Right cardiac atrium (tissue), 5 donors: Measurements from ENCODE around the gene TAF1C. TPM values are rescaled to one million over a fixed set of nuclear protein-coding genes. Genes with fewer than 3 reads are reported as not detected.
"Not testable (repeated sequence)": the region's sequence is repeated elsewhere in the genome, so short reads cannot be mapped to it uniquely, and the experiment has no call there.

ENCODE experiments used
- ATAC-seq, 2 donors: fragments of 200-7000 bp; cut with Tn5 transposase; one replicate each; pipeline versions ENCODE4 v1.8.0 to v1.9.1; 2020; ENCODE audit warnings: moderate library complexity in 2 of 2, mild to moderate bottlenecking in 1 of 2
- DNase-seq, 3 donors: peaks; one replicate each; pipeline ENCODE4 v3.0.0-alpha.2; 2020
- H3K27ac ChIP-seq: one replicate; pipeline ENCODE4 v1.5.1; 2013; ENCODE audit warnings: mild to moderate bottlenecking, low read length, control low read depth, moderate library complexity
- H3K27me3 ChIP-seq: one replicate; pipeline ENCODE4 v1.6.1; 2013; ENCODE audit not compliant: control insufficient read depth, insufficient read depth
- H3K4me1 ChIP-seq: one replicate; pipeline ENCODE4 v1.6.1; 2013; ENCODE audit warnings: low read length; ENCODE audit not compliant: control insufficient read depth, insufficient read depth
- H3K4me3 ChIP-seq: one replicate; pipeline ENCODE4 v1.5.1; 2013; ENCODE audit warnings: low read length, control low read depth
- H3K9me3 ChIP-seq: one replicate; pipeline ENCODE4 v1.6.1; 2013; ENCODE audit warnings: low read length; ENCODE audit not compliant: control insufficient read depth
- WGBS: extraction: QIAGEN DNeasy Blood & Tissue Kit; methylation state at CpG from one replicate; pipeline ENCODE4 v1.1.7; 2013; 5-methylcytosine and 5-hydroxymethylcytosine counted together
- intact Hi-C, 4 donors: fragments of 100-400 bp; cut with DNase I; formaldehyde crosslinking; loops; one replicate each; pipeline versions ENCODE4 v1.11.0 to v1.14.0; 2022 to 2023
- polyA plus RNA-seq: library from polyadenylated mRNA; stranded (reverse); fragments of 200-250 nt; gene quantifications from one replicate; pipeline ENCODE4 v1.2.3, GENCODE V29; 2013
- total RNA-seq, 4 donors: library from RNA; stranded (reverse); fragmentation: NEBNext Ultra II Directional; extraction: Animal tissue kit (Norgen Biotek cat#: 25700); gene quantifications; one replicate each; pipeline ENCODE4 v1.2.1, GENCODE V29; 2021
- donor health status: healthy with polysubstance abuse.
- donor health status: DM: no; HTN: yes; CAD: no.
- donor health status: DM: no; HTN: no; CAD: no.
- donor health status: DM: no; HTN: yes; CAD: no; lungs with severe emphysema.
- donor health status: DM: yes; HTN: yes; CAD: no.

The TAF1C gene
- total and polyA plus RNA-seq, 5 donors = 26.0 to 36.2 (median 29.3) TPM

DNA sequence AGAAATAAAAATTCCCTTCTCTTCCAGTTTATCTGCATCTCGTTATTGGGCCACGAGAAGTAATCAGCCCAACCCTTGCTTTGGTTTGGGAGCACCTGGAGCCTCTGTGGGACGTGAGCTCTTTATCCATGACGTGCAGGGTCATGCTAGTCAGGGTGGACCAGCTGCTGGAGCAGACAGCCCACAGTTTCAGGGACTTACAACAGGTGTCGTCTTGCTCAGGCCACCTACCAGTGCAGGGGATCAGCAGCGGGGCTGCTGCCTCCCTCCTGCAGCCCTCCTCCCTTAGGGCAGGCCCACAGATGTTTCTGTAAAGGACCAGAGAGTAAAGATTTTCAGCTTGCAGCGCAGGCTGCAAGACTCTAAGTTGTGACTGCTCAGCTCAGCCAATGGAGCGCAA is 21.0 kb upstream of the TAF1C start:
- ATAC-seq = no peak
- Histone ChIP-seq H3K4me3 (no peak overlapping the region), H3K27me3 (no peaks in the 10 kb centered on the region), H3K9me3 (no peaks in the 10 kb centered on the region), H3K27ac (no peak overlapping the region), H3K4me1 (no peaks in the 10 kb centered on the region)
- WGBS = 76% methylated on average over 8 of the region's 8 CpGs
- intact Hi-C loops = no loop called here
- no peak for DNase-seq

DNA sequence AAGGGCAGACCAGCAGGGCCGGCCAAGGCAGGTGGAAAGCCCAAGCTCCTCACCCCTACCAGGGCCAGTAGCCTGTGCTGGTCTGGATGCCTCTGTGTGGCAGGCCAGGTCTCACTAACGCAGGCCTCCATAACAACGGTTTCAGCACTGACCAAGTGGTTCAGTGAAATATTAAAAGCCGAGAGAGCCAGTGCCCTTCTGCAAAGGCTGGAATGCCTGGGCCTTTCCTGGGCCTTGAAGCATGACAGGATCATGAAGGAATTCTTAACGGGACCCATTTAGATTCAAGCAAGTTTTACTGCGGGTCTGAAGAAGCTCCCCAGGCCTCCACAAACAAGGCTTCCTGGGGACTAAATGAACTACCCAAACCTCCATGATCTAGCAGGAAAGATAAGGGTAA is 20.4 kb upstream of the TAF1C start:
- Histone ChIP-seq H3K27me3 (no peaks in the 10 kb centered on the region), H3K27ac (no peak overlapping the region), H3K4me3 (no peak overlapping the region), H3K9me3 (no peaks in the 10 kb centered on the region), H3K4me1 (no peaks in the 10 kb centered on the region)
- ATAC-seq (no peak), DNase-seq (no peak)
- WGBS = 68% methylated on average over 6 of the region's 6 CpGs
- intact Hi-C loops = no loop called here

DNA sequence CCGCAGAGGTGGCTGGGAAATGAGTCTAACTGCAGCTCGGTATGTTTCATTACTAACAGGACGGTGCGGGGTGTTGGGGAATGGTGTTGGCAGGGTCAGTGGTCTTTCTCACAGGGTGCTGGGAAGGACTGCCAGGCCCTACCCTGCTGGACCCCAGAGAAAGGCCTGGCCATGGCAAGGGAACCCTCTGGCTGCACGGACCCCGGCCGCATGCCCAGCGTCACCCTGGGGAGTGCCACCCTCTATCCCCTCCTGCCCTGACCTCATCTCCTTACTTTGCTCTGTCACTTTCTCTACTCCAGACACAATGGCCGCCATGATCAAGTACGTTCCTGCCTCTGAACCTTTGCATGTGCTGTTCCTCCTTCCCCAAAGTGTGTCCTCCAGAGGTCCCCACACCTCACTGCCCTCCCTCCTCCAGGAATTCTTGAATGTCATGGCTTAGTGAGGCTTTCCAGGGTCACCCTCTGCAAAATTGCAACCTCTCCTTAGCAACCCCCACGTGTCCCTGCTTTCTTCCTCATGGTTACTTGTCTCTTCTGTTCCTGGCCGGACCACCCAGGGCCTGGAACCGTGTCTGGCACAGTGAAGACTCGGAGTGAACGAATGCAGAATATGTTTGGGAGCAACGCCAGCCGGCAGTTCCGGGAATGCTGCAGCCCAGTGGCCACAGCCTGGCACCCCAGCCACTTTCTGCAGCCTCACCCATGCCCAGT is 19.3 kb upstream of the TAF1C start:
- Histone ChIP-seq H3K27ac (no peak overlapping the region), H3K9me3 (no peaks in the 10 kb centered on the region), H3K4me3 (no peak overlapping the region), H3K4me1 (no peaks in the 10 kb centered on the region), H3K27me3 (no peaks in the 10 kb centered on the region)
- WGBS = 88% methylated on average over 18 of the region's 18 CpGs
- ATAC-seq (peak in 1 of 2 donors; percentile 26), DNase-seq (no peak)
- intact Hi-C loops = no loop called here

DNA sequence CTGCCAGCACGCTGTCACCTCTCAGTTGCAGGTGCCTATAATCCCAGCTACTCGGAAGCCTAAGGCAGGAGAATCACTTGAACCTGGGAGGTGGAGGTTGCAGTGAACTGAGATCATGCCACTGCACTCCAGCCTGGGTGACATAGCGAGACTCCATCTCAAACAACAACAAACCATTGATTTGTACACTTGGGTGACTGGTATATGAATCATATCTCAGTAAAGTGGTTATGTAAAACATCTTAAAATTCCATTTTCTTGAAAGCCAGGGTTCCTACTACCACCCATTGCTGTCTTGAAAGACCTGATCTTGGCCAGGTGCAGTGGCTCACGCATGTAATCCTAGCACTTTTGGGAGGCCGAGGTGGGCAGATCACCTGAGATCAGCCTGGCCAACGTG is 18.3 kb upstream of the TAF1C start:
- H3K27ac ChIP-seq, ATAC-seq, intact Hi-C loops, H3K4me3 ChIP-seq, DNase-seq, H3K9me3 ChIP-seq, H3K27me3 ChIP-seq, H3K4me1 ChIP-seq: not testable (repeated sequence)
- WGBS = 96% methylated on average over 6 of the region's 6 CpGs

DNA sequence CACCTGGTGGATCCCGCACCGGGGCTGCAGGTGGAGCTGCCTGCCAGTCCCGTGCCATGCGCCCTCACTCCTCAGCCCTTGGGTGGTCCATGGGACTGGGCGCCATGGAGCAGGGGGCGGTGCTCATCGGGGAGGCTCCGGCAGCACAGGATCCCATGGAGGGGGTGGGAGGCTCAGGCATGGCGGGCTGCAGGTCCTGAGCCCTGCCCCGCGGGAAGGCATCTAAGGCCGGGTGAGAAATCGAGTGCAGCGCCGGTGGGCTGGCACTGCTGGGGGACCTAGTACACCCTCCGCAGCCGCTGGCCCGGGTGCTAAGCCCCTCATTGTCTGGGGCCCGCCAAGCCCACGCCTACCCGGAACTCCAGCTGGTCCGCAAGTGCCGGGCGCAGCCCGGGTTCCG is 17.7 kb upstream of the TAF1C start:
- H3K4me3 ChIP-seq, ATAC-seq, H3K27ac ChIP-seq, H3K4me1 ChIP-seq, intact Hi-C loops, H3K27me3 ChIP-seq, H3K9me3 ChIP-seq, DNase-seq: not testable (repeated sequence)
- 96% methylated on average over 26 of the region's 26 CpGs for WGBS

DNA sequence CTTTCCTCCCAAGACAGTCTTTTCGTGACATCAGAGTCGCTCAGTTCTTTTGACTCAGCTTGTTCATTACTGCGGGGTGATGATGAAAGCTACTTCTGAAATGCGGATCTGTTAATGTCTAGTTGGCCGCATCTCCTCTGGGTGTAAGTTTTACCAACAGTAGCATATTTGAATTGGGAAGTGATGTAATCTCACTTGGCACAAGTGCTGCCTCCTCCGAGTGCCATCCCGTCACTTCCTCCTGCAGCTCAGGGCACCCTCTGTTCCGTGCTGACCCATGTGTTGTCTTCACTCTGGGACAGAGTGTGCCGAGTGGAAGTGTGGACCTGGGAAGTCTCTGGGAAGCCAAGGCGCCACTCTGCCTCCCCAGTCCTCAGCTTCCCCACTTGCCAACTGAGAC is 13.0 kb upstream of the TAF1C start:
- ATAC-seq (peak; percentile 65 to 70), DNase-seq (peak in 1 of 3 donors; percentile 70)
- intact Hi-C loops = no loop called here
- H3K27ac ChIP-seq = no peak overlapping the region
- no peak overlapping the region for H3K4me3 ChIP-seq
- no peaks in the 10 kb centered on the region for H3K9me3 ChIP-seq
- 72% methylated on average over 10 of the region's 10 CpGs for WGBS
- no peaks in the 10 kb centered on the region for H3K27me3 ChIP-seq
- no peaks in the 10 kb centered on the region for H3K4me1 ChIP-seq

DNA sequence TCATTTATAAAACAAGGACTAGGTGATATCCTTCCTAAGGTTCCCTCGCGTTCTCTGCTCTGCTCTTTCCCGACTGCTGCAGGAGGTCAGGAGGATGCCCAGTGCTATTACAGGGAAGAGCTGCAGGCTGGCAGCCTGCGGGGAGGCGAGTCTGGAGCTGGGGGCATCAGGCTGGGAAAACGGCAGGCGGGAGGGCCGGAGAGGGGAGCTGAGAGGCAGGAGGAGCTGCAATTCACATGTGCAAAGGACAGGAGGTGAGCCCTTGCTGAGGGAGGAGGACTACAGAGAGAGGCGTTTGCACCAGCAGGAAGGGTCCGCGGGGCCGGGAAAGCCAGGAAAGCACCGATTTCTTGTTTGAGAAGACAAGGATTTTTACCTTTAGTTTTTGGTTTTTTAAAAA is 12.2 kb upstream of the TAF1C start:
- ATAC-seq (no peak), DNase-seq (no peak)
- intact Hi-C loops = no loop called here
- Histone ChIP-seq H3K9me3 (no peaks in the 10 kb centered on the region), H3K4me3 (no peak overlapping the region), H3K27ac (no peak overlapping the region), H3K4me1 (no peaks in the 10 kb centered on the region), H3K27me3 (no peaks in the 10 kb centered on the region)
- 58% methylated on average over 13 of the region's 13 CpGs for WGBS

DNA sequence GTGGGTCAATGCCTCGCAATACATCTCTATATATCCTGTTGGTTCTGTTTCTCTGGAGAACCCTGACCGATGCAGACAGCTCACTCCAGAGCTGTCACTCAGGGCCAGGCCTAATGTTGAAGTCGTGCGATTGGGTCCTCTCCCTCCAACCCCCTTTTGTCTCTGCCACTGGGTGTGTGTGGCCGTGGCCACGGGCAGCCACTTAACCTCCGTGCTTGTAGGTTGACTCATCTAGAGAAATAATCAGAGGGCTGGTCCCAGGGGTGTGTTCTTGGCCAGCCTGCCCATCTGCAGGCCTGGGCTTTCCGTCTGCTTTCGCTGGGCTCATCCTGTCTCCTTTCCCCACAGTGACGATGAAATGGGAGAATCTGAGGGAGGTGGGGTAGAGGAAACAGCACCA is 11.5 kb upstream of the TAF1C start:
- no peaks in the 10 kb centered on the region for H3K9me3 ChIP-seq
- ATAC-seq (no peak), DNase-seq (no peak)
- no peaks in the 10 kb centered on the region for H3K27me3 ChIP-seq
- no peaks in the 10 kb centered on the region for H3K4me1 ChIP-seq
- intact Hi-C loops = no loop called here
- H3K27ac ChIP-seq = no peak overlapping the region
- no peak overlapping the region for H3K4me3 ChIP-seq
- 46% methylated on average over 10 of the region's 10 CpGs for WGBS

DNA sequence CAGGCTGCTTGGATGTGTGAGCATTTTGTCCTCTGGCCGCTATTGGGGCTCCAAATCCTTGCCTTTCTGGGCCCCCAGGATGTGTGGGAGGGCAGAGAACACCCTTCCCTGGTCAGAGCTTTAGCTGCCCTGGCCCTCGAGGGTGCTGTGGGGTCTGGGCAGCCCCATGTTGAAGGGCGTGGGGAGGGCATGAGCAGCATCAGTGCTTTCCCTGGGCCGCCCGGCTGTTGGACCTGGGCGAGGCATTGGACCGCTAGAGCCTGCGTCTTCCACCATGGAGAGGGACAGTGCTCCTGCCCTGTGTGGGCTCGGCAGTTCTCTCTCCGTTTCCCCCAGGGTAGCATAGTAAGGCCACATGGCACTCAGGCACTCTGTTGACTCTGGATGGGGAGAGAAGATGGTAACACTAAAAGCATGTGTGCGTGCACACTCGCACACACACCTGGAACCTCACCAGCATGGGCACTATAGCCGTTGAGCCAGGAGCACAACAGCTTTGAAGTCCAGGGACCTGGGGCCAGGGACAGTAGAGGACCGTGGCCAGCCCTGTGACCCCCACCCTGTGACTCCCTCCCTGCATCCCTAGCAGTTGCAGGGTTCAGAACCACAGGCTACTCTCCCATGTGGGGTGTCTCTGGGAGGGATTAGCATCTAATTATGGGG is 10.7 kb upstream of the TAF1C start:
- intact Hi-C loops = no loop called here
- Histone ChIP-seq H3K27me3 (no peaks in the 10 kb centered on the region), H3K27ac (no peak overlapping the region), H3K9me3 (no peaks in the 10 kb centered on the region), H3K4me1 (no peaks in the 10 kb centered on the region), H3K4me3 (no peak overlapping the region)
- ATAC-seq = no peak
- WGBS = 94% methylated on average over 14 of the region's 14 CpGs
- no peak for DNase-seq

DNA sequence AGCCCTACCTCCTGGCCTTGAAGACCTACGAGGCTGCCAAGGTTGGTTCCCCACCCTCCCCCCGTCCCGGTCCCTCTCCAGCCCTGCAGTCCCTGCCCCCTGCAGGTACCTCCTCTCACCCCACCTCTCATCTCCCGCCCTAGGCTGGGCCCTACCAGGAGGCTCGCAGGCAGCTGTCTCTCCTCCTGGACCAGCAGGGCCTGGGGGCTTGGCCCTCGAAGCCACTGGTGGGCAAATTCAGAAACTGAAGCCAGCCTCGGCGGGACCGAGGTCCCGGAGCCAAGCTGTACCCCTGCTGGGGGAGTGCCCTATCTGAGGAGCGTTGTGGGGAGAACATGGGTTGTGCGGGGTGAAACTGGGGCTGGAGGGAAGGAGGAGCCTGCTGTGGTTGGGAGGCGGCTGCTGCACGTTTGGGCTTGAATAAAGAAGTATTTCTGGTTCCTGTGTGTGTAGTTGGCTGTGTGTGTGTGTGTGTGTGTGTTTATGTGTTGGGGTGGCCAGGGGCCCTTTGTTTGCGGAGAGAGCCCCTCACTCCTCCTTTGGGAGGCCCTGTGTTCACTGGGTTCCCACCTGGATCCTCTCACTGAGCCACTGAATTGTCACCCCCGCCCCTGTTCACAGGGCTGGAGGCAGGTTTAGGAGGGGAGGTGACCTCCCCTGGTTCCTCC is 10.0 kb upstream of the TAF1C start:
- no peak overlapping the region for H3K4me3 ChIP-seq
- H3K9me3 ChIP-seq = no peaks in the 10 kb centered on the region
- H3K4me1 ChIP-seq = no peaks in the 10 kb centered on the region
- no peaks in the 10 kb centered on the region for H3K27me3 ChIP-seq
- intact Hi-C loops = no loop called here
- ATAC-seq = no peak
- DNase-seq = no peak
- H3K27ac ChIP-seq = no peak overlapping the region
- WGBS = 69% methylated on average over 16 of the region's 16 CpGs

DNA sequence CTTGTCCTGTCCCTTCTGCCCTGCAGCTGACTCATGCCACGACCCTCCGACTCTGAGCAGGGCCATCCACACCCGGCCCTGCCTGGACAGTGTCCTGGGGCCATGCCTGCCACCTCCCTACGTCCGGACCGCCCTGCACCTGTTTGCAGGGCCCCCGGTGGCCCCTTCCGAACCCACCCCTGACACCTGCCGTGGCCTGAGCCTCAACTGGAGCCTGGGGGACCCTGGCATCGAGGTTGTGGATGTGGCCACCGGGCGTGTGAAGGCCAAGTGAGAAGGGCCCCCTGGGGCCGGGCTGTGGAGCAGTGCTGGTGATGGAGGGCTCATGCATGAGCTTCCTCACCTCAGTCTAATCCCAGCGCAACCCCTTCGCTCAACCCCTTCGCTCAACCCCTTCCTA is 9.2 kb upstream of the TAF1C start:
- no peak for ATAC-seq
- Histone ChIP-seq H3K27me3 (no peaks in the 10 kb centered on the region), H3K4me3 (no peak overlapping the region), H3K27ac (no peak overlapping the region), H3K9me3 (no peaks in the 10 kb centered on the region), H3K4me1 (no peaks in the 10 kb centered on the region)
- DNase-seq = no peak
- 91% methylated on average over 16 of the region's 16 CpGs for WGBS
- intact Hi-C loops = no loop called here
